Vagina (tissue), 2 donors: ENCODE data around the gene UGT1A3. TPM values are rescaled to one million over a fixed set of nuclear protein-coding genes. Genes with fewer than 3 reads are reported as not detected.

Experiments
- DNase-seq, 2 donors: peaks; one replicate each; pipeline ENCODE4 v3.0.0-alpha.2; 2017; ENCODE audit errors: extremely low spot score in 2 of 2
- H3K27ac ChIP-seq: fragments of 200-600 bp; sonication (generic); one replicate; pipeline ENCODE4 v1.5.1; 2019
- H3K27me3 ChIP-seq: fragments of 200-600 bp; sonication (generic); one replicate; pipeline ENCODE4 v1.5.1; 2019
- H3K36me3 ChIP-seq, 2 donors: fragments of 200-600 bp; sonication (generic); one replicate each; pipeline ENCODE4 v1.5.1; 2017 to 2019
- H3K4me1 ChIP-seq: fragments of 200-600 bp; sonication (generic); one replicate; pipeline ENCODE4 v1.5.1; 2019
- H3K4me3 ChIP-seq, 2 donors: fragments of 200-600 bp; sonication (generic); 1 replicate in 1 of 2; 2 replicates in 1 of 2; pipeline ENCODE4 v1.5.1; 2016 to 2019
- H3K9me3 ChIP-seq: fragments of 200-600 bp; sonication (generic); one replicate; pipeline ENCODE4 v1.5.1; 2019
- CTCF ChIP-seq, 3 experiments: fragments of 450-650 bp in 2 of 3; fragments of 200-600 bp in 1 of 3; sonication (generic) in 1 of 3; IDR thresholded peaks; one replicate each; pipeline ENCODE4 v1.5.1; 2017 to 2019; ENCODE audit warnings: antibody characterized with exemption in 3 of 3, mild to moderate bottlenecking in 2 of 3, moderate library complexity in 2 of 3
- POLR2A ChIP-seq, 2 donors: fragments of 450-650 bp; IDR thresholded peaks; one replicate each; pipeline ENCODE4 v1.6.1; 2017; ENCODE audit warnings: antibody characterized with exemption in 2 of 2, mild to moderate bottlenecking in 2 of 2, moderate library complexity in 2 of 2
- POLR2AphosphoS5 ChIP-seq, 2 donors: sonication (generic); formaldehyde crosslinking; IDR thresholded peaks; one replicate each; pipeline ENCODE4 v1.9.0; 2017; ENCODE audit warnings: antibody characterized with exemption in 2 of 2, mild to moderate bottlenecking in 2 of 2, low read depth in 1 of 2; ENCODE audit not compliant: insufficient read depth in 1 of 2
- intact Hi-C: fragments of 100-400 bp; cut with DNase I; formaldehyde crosslinking; loops from one replicate; pipeline ENCODE4 v1.15.1; 2023
- total RNA-seq: library from RNA; depleted of rRNA; stranded (reverse); fragments of >200 nt; gene quantifications from one replicate; pipeline ENCODE4 v1.2.3, GENCODE V29; 2016

UGT1A3 gene
- total RNA-seq, 1 donor from 2014 or later = not detected

- H3K36me3 ChIP-seq = no peaks in the 10 kb centered on the region
- intact Hi-C loops = no loop called here
- no peaks in the 10 kb centered on the region for H3K9me3 ChIP-seq
- H3K27me3 ChIP-seq = no peaks in the 10 kb centered on the region
- H3K4me3 ChIP-seq = no peak overlapping the region
- TF ChIP-seq CTCF (IDR thresholded peaks at IDR 0.05) (no peak), POLR2A (IDR thresholded peaks at IDR 0.05) (no peak), POLR2AphosphoS5 (IDR thresholded peaks at IDR 0.05; ENCODE audit: insufficient read depth in 1 of 2, low read depth in 1 of 2) (no peak)
- H3K4me1 ChIP-seq = no peaks in the 10 kb centered on the region
- DNase-seq = peak in 1 of 2 donors; percentile 58
- no peak overlapping the region for H3K27ac ChIP-seq
Observed at GRCh38 chr2:233807966-233808935, 79.4 kb downstream of the UGT1A3 start.

GRCh38 chr2:233810385-233810784, 81.5 kb downstream of the UGT1A3 start:
- Histone ChIP-seq H3K4me3 (no peak overlapping the region), H3K9me3 (no peaks in the 10 kb centered on the region), H3K4me1 (no peaks in the 10 kb centered on the region), H3K27me3 (no peaks in the 10 kb centered on the region), H3K27ac (no peak overlapping the region), H3K36me3 (no peaks in the 10 kb centered on the region)
- TF ChIP-seq CTCF (IDR thresholded peaks at IDR 0.05) (no peak), POLR2A (IDR thresholded peaks at IDR 0.05) (no peak), POLR2AphosphoS5 (IDR thresholded peaks at IDR 0.05; ENCODE audit: insufficient read depth in 1 of 2, low read depth in 1 of 2) (no peak)
- intact Hi-C loops = no loop called here
- DNase-seq = peak in 1 of 2 donors; percentile 54

- H3K36me3 ChIP-seq = no peaks in the 10 kb centered on the region
- H3K27me3 ChIP-seq = no peaks in the 10 kb centered on the region
- intact Hi-C loops = no loop called here
- no peaks in the 10 kb centered on the region for H3K4me1 ChIP-seq
- no peak for DNase-seq
- H3K27ac ChIP-seq = no peak overlapping the region
- no peaks in the 10 kb centered on the region for H3K9me3 ChIP-seq
- no peak overlapping the region for H3K4me3 ChIP-seq
- TF ChIP-seq CTCF (IDR thresholded peaks at IDR 0.05) (no peak), POLR2AphosphoS5 (IDR thresholded peaks at IDR 0.05; ENCODE audit: insufficient read depth in 1 of 2, low read depth in 1 of 2) (no peak), POLR2A (IDR thresholded peaks at IDR 0.05) (no peak)
Observed at GRCh38 chr2:233811087-233811486, 82.2 kb downstream of the UGT1A3 start.

GRCh38 chr2:233811732-233812131, 82.9 kb downstream of the UGT1A3 start:
- Histone ChIP-seq H3K4me1 (no peaks in the 10 kb centered on the region), H3K27ac (no peak overlapping the region), H3K9me3 (no peaks in the 10 kb centered on the region), H3K36me3 (no peaks in the 10 kb centered on the region), H3K27me3 (no peaks in the 10 kb centered on the region), H3K4me3 (no peak overlapping the region)
- no peak for DNase-seq
- intact Hi-C loops = no loop called here
- no peak for TF ChIP-seq POLR2A (IDR thresholded peaks at IDR 0.05)
- TF ChIP-seq CTCF (IDR thresholded peaks at IDR 0.05) = no peak
- no peak for TF ChIP-seq POLR2AphosphoS5 (IDR thresholded peaks at IDR 0.05; ENCODE audit: insufficient read depth in 1 of 2, low read depth in 1 of 2)
